Mesenchymal stem cell (in vitro differentiated cells and primary cell): Measurements from ENCODE around the gene GCSAML. TPM values are rescaled to one million over a fixed set of nuclear protein-coding genes. Genes with fewer than 3 reads are reported as not detected.

ENCODE experiments used
- DNase-seq: peaks from one replicate; pipeline ENCODE4 v3.0.0-alpha.2; 2013
- H2AFZ ChIP-seq: one replicate; pipeline ENCODE4 v1.6.1; 2013; ENCODE audit warnings: low read depth, mild to moderate bottlenecking, control low read depth, inconsistent platforms, low read length, moderate library complexity
- H2AK5ac ChIP-seq: 2 replicates; pipeline ENCODE4 v1.6.1; 2013; ENCODE audit warnings: low read length, moderate library complexity, mild to moderate bottlenecking, inconsistent platforms; ENCODE audit not compliant: severe bottlenecking
- H2BK120ac ChIP-seq: one replicate; pipeline ENCODE4 v1.6.1; 2013; ENCODE audit warnings: low read depth, mild to moderate bottlenecking, inconsistent platforms, low read length, moderate library complexity
- H2BK12ac ChIP-seq, 2 experiments: one replicate each; pipeline ENCODE4 v1.6.1; 2013; ENCODE audit warnings: inconsistent platforms in 2 of 2, low read length in 2 of 2, mild to moderate bottlenecking in 2 of 2, moderate library complexity in 2 of 2, control low read depth in 1 of 2
- H2BK15ac ChIP-seq: one replicate; pipeline ENCODE4 v1.6.1; 2013; ENCODE audit warnings: mild to moderate bottlenecking, low read depth, inconsistent platforms; ENCODE audit not compliant: poor library complexity, severe bottlenecking
- H2BK5ac ChIP-seq: 2 replicates; pipeline ENCODE4 v1.6.1; 2013; ENCODE audit warnings: low read depth, mild to moderate bottlenecking, low read length, control low read depth, inconsistent platforms; ENCODE audit not compliant: poor library complexity, severe bottlenecking
- H3K14ac ChIP-seq, 2 experiments: one replicate each; pipeline ENCODE4 v1.6.1; 2013; ENCODE audit warnings: inconsistent platforms in 2 of 2, low read length in 2 of 2, control low read depth in 1 of 2, mild to moderate bottlenecking in 1 of 2, moderate library complexity in 1 of 2
- H3K18ac ChIP-seq, 2 experiments: one replicate each; pipeline ENCODE4 v1.6.1; 2013; ENCODE audit warnings: inconsistent platforms in 2 of 2, low read length in 2 of 2, control low read depth in 1 of 2, low read depth in 1 of 2, mild to moderate bottlenecking in 1 of 2
- H3K23ac ChIP-seq, 2 experiments: one replicate each; pipeline ENCODE4 v1.6.1; 2013; ENCODE audit warnings: inconsistent platforms in 2 of 2, low read length in 2 of 2, mild to moderate bottlenecking in 2 of 2, moderate library complexity in 2 of 2, control low read depth in 1 of 2
- H3K27ac ChIP-seq: 2 replicates; pipeline ENCODE4 v1.5.1; 2013; ENCODE audit warnings: mild to moderate bottlenecking, moderate library complexity, low read length, control low read depth, inconsistent platforms; ENCODE audit not compliant: poor library complexity, severe bottlenecking
- H3K27me3 ChIP-seq, 2 experiments: 2 replicates each; pipeline versions ENCODE4 v1.6.1 to v1.7.0; 2013; ENCODE audit warnings: low read length in 2 of 2, mild to moderate bottlenecking in 2 of 2, moderate library complexity in 2 of 2, control low read depth in 1 of 2, inconsistent platforms in 1 of 2; ENCODE audit not compliant: control insufficient read depth in 1 of 2, insufficient read depth in 1 of 2
- H3K36me3 ChIP-seq, 2 experiments: 2 replicates each; pipeline versions ENCODE4 v1.6.1 to v1.7.0; 2013; ENCODE audit warnings: low read length in 2 of 2, control low read depth in 1 of 2, inconsistent platforms in 1 of 2, low read depth in 1 of 2, mild to moderate bottlenecking in 1 of 2; ENCODE audit not compliant: insufficient read depth in 2 of 2, control insufficient read depth in 1 of 2
- H3K4ac ChIP-seq, 2 experiments: one replicate each; pipeline ENCODE4 v1.6.1; 2013; ENCODE audit warnings: inconsistent platforms in 2 of 2, low read length in 2 of 2, mild to moderate bottlenecking in 2 of 2, moderate library complexity in 2 of 2, control low read depth in 1 of 2, low read depth in 1 of 2
- H3K4me1 ChIP-seq: 2 replicates; pipeline ENCODE4 v1.6.1; 2013; ENCODE audit warnings: low read depth, low read length, control low read depth; ENCODE audit not compliant: control insufficient read depth, insufficient read depth
- H3K4me2 ChIP-seq: 2 replicates; pipeline ENCODE4 v1.6.1; 2013; ENCODE audit warnings: low read length, mild to moderate bottlenecking, inconsistent platforms; ENCODE audit not compliant: poor library complexity, severe bottlenecking
- H3K4me3 ChIP-seq, 2 experiments: 2 replicates each; pipeline versions ENCODE4 v1.5.1 to v1.7.0; 2013; ENCODE audit warnings: low read length in 2 of 2, mild to moderate bottlenecking in 2 of 2, control low read depth in 1 of 2, low read depth in 1 of 2; ENCODE audit not compliant: insufficient read depth in 1 of 2
- H3K79me1 ChIP-seq: replicated peaks from 2 replicates; pipeline ENCODE4 v1.6.1; 2013; ENCODE audit warnings: mild to moderate bottlenecking, control low read depth, low read length, inconsistent platforms; ENCODE audit not compliant: poor library complexity, severe bottlenecking
- H3K9ac ChIP-seq: 2 replicates; pipeline ENCODE4 v1.7.0; 2013; ENCODE audit warnings: mild to moderate bottlenecking, low read length, moderate library complexity
- H3K9me3 ChIP-seq: 2 replicates; pipeline ENCODE4 v1.7.0; 2013; ENCODE audit warnings: mild to moderate bottlenecking, low read length; ENCODE audit not compliant: control insufficient read depth
- H4K8ac ChIP-seq: one replicate; pipeline ENCODE4 v1.6.1; 2013; ENCODE audit warnings: inconsistent platforms, mild to moderate bottlenecking, low read length, moderate library complexity
- H4K91ac ChIP-seq: one replicate; pipeline ENCODE4 v1.6.1; 2013; ENCODE audit warnings: mild to moderate bottlenecking, low read length, inconsistent platforms
- WGBS: methylation state at CpG from one replicate; pipeline ENCODE4 v1.1.7; 2013; ENCODE audit warnings: mixed read lengths; 5-methylcytosine and 5-hydroxymethylcytosine counted together
- polyA plus RNA-seq, 2 experiments: library from polyadenylated mRNA; stranded (reverse); fragments of 200-250 nt; gene quantifications; one replicate each; pipeline ENCODE4 v1.2.3, GENCODE V29; 2013

Gene GCSAML
- polyA plus RNA-seq (2013, experiment 1 of 2) = not detected
- not detected for polyA plus RNA-seq (2013, experiment 2 of 2)

GRCh38 chr1:247548769-247549182 is at the start of gene GCSAML:
Gene GCSAML, plus strand, starts transcription at chr1:247549134. Its CDS starts 58 bp downstream, at chr1:247549192.
- H3K4me2 ChIP-seq = no peak within 1 kb of the TSS
- H2BK120ac ChIP-seq = no peak within 1 kb of the TSS
- DNase-seq = no peak
- H2BK5ac ChIP-seq = no peak within 1 kb of the TSS
- H3K18ac ChIP-seq = no peak within 1 kb of the TSS
- no peak within 1 kb of the TSS for H3K27ac ChIP-seq
- no peak within 1 kb of the TSS for H3K4me3 ChIP-seq
- H3K9ac ChIP-seq = no peak within 1 kb of the TSS
- no peak within 1 kb of the TSS for H3K23ac ChIP-seq
- no peaks in the 10 kb centered on the region for H3K36me3 ChIP-seq
- H3K27me3 ChIP-seq = no peaks in the 10 kb centered on the region
- H3K14ac ChIP-seq = no peak within 1 kb of the TSS
- no peak within 1 kb of the TSS for H4K8ac ChIP-seq
- no peak within 1 kb of the TSS for H2BK12ac ChIP-seq
- H3K9me3 ChIP-seq = peaks cover 15% of the 10 kb centered on the region
- H3K4me1 ChIP-seq = no peaks in the 10 kb centered on the region
- no peak within 1 kb of the TSS for H2AK5ac ChIP-seq
- H2AFZ ChIP-seq = no peak within 1 kb of the TSS
- H3K4ac ChIP-seq = no peak within 1 kb of the TSS
- no peak within 1 kb of the TSS for H2BK15ac ChIP-seq
- WGBS = 89% methylated on average over 13 of the region's 13 CpGs
- H4K91ac ChIP-seq = no peak within 1 kb of the TSS
- H3K79me1 ChIP-seq = no peaks in the 10 kb centered on the region

- Histone ChIP-seq H3K79me1 (no peaks in the 10 kb centered on the region), H3K14ac (no peak overlapping the region), H4K91ac (no peak overlapping the region), H3K9me3 (no peaks in the 10 kb centered on the region), H3K36me3 (no peaks in the 10 kb centered on the region), H3K9ac (no peak overlapping the region), H3K4me1 (no peaks in the 10 kb centered on the region), H2BK12ac (no peak overlapping the region), H3K4ac (no peak overlapping the region), H3K27me3 (no peaks in the 10 kb centered on the region), H3K4me2 (no peak overlapping the region), H3K27ac (no peak overlapping the region), H3K4me3 (no peak overlapping the region), H2BK120ac (no peak overlapping the region), H2AK5ac (no peak overlapping the region), H2BK5ac (no peak overlapping the region), H3K23ac (no peak overlapping the region), H2BK15ac (no peak overlapping the region), H4K8ac (no peak overlapping the region), H2AFZ (no peak overlapping the region), H3K18ac (no peak overlapping the region)
- DNase-seq = no peak
- no CpG with 5 or more reads among the region's 3 CpGs for WGBS
Observed at GRCh38 chr1:247500865-247501264, 48.1 kb upstream of the GCSAML start.

GRCh38 chr1:247506831-247507230 is 42.1 kb upstream of the GCSAML start:
- Histone ChIP-seq H3K4ac (no peak overlapping the region), H3K14ac (no peak overlapping the region), H2BK15ac (no peak overlapping the region), H2BK5ac (no peak overlapping the region), H2BK120ac (no peak overlapping the region), H3K36me3 (no peaks in the 10 kb centered on the region), H3K4me1 (no peaks in the 10 kb centered on the region), H2AFZ (no peak overlapping the region), H3K4me3 (no peak overlapping the region), H3K9ac (no peak overlapping the region), H3K23ac (no peak overlapping the region), H4K91ac (no peak overlapping the region), H3K18ac (no peak overlapping the region), H3K27ac (no peak overlapping the region), H4K8ac (no peak overlapping the region), H2BK12ac (no peak overlapping the region), H3K9me3 (no peaks in the 10 kb centered on the region), H3K4me2 (no peak overlapping the region), H3K27me3 (no peaks in the 10 kb centered on the region), H3K79me1 (no peaks in the 10 kb centered on the region), H2AK5ac (no peak overlapping the region)
- DNase-seq = no peak
- WGBS = 11% methylated on average over 2 of the region's 3 CpGs

GRCh38 chr1:247517795-247518612 is 30.9 kb upstream of the GCSAML start:
- Histone ChIP-seq H3K4ac (no peak overlapping the region), H3K36me3 (peaks cover 0 to 4% of the 10 kb centered on the region in 2 experiments), H3K4me3 (peak overlapping the region in 1 of 2 experiments; percentile 29), H3K9ac (no peak overlapping the region), H2BK15ac (no peak overlapping the region), H3K9me3 (peaks cover 12% of the 10 kb centered on the region), H2AFZ (no peak overlapping the region), H4K91ac (no peak overlapping the region), H3K4me1 (peaks cover 1% of the 10 kb centered on the region), H3K27ac (no peak overlapping the region), H3K18ac (no peak overlapping the region), H3K23ac (no peak overlapping the region), H4K8ac (no peak overlapping the region), H2BK12ac (no peak overlapping the region), H2BK120ac (no peak overlapping the region), H3K14ac (no peak overlapping the region), H2AK5ac (no peak overlapping the region), H3K27me3 (no peaks in the 10 kb centered on the region), H2BK5ac (no peak overlapping the region), H3K79me1 (no peaks in the 10 kb centered on the region), H3K4me2 (no peak overlapping the region)
- WGBS = 92% methylated on average over 72 of the region's 72 CpGs
- DNase-seq = no peak
